EH (cell line): ENCODE results near the gene ZFAND3.

Source experiments
- DNase-seq: peaks from one replicate; pipeline ENCODE4 v3.0.0-alpha.2; 2015; ENCODE audit warnings: low read depth

Gene ZFAND3

GRCh38 chr6:37819177-37819801, at the start of gene ZFAND3:
ZFAND3 (plus strand) TSS chr6:37819727; CDS start chr6:37819946, 219 bp downstream.
- peak; percentile 95 for DNase-seq

- no peak for DNase-seq
These were observed 45.4 kb upstream of the ZFAND3 start for GRCh38 chr6:37774028-37774680.

GRCh38 chr6:37776566-37776965, 43.0 kb upstream of the ZFAND3 start:
- DNase-seq: no peak

GRCh38 chr6:37777272-37777834, 42.2 kb upstream of the ZFAND3 start:
- DNase-seq: no peak

GRCh38 chr6:37779111-37779800, 40.3 kb upstream of the ZFAND3 start:
- DNase-seq: peak; percentile 19

- DNase-seq: no peak
These were observed 39.5 kb upstream of the ZFAND3 start for GRCh38 chr6:37779902-37780628.

- DNase-seq: no peak
These were observed 37.7 kb upstream of the ZFAND3 start for GRCh38 chr6:37781788-37782187.

- DNase-seq: peak; percentile 66
These were observed 36.3 kb upstream of the ZFAND3 start for GRCh38 chr6:37783025-37783855.

DNA sequence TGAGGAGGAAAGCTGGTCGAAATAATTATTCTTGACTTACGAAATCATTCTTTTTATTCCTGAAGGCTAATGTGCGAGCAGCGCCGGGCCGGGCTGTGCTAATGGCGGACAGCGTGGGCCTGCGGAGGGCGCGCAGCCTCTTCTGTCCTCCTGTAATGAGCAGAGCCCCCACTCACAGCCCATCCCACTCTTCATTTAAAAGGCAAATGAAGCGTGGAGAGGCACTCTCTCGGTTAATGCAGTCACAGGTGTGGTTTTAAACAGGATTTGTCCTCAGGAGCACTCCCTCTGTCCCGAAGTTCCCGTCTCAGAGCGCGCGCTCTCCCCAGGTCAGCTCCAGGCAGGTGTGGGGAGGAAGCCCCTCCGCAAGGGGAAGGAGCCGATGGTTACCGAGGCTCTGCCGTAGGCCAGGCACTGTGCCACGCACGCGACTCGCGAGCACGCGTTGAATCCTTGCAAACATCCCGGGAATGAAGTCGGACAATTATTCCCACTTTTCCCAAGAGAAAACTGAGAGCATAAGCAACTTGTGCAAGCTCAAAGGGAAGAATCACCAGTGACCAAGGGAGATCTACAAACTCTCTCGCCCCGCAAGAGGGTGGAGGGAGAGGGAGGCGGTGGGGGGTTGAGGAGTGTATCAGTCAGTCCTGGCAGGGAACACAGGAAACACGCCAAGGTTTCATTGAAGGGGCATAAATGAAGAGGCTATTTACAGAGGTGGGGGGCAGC, 35.5 kb upstream of the ZFAND3 start:
- DNase-seq: peak; percentile 52

DNA sequence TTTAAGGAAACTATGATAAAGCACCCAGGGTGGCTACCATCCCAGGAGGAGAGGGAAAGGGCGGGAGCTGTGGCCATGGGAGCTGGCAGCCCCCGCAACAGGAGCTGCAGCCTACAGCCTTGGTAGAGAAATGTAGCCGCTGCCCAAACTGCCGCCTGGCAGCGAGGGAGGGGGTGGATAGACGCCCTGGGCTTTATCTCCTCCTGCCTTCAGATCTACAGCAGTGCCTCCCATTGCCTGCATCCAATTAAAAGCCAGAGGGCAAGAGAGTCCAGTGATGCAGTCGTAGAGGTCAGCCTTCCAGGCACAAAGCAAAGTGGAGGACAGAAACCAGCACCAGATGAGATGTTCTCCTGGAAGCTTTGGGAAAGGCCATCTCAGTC, 35.0 kb upstream of the ZFAND3 start:
- DNase-seq: no peak

DNA sequence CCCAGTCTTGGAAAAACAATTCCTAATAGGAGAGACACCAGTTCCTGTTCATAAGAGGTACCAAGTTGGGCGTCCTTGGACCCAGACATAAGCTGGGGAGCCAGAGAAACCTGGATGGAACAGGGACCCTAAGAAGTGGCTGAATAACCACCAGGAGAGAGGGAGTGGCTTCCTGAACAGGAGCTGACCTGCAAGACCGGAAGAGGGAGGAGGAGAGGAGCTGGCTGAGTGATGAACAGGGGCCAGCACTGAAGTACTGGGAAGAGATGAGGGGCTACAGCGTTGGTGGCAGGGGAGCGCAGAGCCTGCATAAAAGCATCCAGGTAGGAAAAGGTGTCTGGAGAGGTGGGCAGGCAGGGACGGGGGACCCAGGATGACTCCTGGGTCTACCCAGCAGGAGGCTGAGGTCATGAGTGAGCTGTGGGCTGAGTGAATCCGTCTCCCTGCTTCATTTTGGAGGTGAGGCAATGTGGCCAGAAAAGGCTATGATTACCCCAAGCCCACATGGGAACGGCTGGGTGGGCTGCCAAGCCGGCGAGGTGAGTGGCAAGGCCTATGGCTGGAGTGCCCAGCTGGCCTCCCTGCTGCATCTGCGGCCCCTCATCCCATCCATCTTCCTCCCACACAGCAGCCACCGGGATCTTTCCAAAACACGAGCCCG, 34.4 kb upstream of the ZFAND3 start:
- no peak for DNase-seq

GRCh38 chr6:37785663-37786270, 33.8 kb upstream of the ZFAND3 start:
- no peak for DNase-seq

DNA sequence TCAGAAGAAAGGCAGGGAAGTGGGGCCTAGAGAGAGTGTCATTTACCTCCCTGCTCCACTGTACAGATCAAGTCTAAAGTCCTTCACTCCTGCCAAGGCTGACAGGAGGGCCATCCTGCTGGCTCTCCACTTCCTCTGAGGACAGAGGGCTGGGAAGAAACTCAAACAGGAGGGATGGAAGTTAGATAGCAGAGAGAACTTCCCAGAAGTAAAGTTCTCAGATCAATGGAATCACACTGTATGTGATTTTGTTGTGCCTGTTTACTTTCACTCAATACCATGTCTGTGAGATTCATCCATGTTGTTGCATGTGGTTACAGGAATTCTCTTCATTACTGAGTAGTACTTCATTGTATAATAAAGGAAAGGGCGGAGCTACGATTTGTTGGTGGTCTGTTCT, 32.3 kb upstream of the ZFAND3 start:
- no peak for DNase-seq

DNA sequence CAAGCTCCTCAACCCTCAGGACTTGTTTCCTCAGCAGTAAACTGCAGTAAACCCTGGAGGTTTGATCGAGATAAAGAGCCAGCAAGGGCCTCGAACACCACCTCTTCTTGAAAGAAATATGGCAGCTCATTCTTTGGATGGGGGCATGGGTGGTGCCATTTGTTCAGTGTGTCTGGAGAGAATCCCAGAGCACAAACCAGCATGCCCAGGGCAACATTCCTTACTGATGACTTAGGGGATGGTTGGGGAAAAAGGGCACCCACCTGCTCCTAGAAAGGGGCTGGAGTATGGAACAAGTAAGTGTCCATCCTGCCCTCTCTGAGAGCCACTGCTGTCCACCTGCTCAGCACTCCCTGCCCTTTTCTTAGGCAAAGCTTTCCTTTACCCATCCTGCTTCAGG, 31.3 kb upstream of the ZFAND3 start:
- peak; percentile 48 for DNase-seq

DNA sequence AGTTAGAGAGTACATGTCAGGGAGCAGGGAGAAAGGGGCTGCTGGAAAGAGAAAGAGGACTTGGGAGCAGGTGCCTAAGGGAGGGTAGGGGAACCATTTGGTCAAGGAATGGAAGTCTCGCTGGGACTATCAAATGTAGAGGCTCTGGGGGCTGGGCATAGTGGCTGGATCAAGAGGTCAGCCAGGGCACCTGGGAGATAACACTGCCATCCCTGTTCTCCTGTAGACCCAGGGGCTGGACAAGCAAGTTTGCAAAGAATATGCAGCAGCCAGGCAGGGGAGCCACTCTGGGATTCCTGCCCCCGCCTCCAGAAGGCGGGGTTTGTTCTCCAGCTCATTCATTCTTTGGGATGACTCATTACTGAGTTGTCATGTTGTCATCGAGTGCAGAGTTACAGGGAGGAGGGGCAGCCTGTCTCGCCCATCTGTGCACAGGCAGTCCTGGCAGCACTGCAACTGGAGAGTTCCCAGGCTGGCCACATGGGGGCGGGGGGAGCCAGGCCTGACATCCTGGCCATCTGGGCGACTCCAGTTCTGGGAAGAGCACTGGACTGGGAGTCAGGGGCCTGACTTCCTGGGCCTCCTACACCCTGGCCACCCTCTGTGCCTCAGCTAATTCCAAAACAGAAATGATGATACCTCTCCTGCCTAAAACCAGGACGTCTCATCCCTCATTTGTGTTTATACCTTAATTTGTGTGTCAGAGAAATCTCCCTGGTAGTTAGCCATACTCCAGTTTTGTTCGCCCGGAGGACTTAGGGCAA, 28.2 kb upstream of the ZFAND3 start:
- DNase-seq: peak; percentile 98

- DNase-seq: no peak
These were observed 27.0 kb upstream of the ZFAND3 start for GRCh38 chr6:37792457-37793033.

DNA sequence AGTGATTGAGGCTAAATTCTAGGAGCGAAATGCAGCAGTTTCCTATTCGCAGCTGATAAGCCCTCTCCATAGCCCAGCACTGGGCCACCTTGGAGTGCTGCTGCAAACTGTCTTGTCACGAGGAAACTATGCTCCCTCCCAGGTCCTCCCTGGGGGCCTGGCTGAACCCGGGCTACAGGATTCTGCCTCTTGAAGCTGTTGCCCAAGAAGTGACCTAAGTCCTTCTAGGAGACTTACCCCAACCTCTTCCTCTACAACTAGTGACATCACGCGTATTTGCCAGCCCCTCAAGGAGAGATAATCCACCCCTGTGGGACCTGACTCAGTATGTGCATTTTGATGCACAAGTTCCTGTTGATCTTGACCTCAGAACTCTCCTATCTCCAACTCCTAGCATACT, 26.5 kb upstream of the ZFAND3 start:
- DNase-seq: peak; percentile 43

DNA sequence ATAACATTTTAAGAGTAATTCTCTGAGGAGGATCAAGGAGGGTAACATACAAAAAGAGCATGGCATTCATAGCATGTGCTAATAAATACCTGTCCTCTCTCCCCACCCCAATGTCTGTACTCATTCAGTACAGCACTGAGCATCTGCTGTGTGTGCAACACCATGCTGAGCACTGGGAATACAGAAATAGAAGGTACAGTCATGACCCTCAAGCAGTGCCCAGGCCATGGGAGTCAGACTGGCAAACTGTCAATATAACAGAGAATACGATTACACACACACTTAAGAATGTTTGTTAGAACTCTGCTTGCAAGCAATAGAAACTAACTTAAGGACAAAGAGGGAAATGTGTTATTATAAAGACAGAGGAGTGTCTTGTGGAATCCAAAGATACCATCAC, 24.7 kb upstream of the ZFAND3 start:
- DNase-seq: peak; percentile 79
